GM21786 (cell line): ENCODE data around the gene PDZD4.

Experiments
- ATAC-seq: cut with Tn5 transposase; IDR thresholded peaks from one replicate; pipeline ENCODE4 v1.9.1; 2021; ENCODE audit not compliant: unreplicated experiment

Gene PDZD4, protein sequence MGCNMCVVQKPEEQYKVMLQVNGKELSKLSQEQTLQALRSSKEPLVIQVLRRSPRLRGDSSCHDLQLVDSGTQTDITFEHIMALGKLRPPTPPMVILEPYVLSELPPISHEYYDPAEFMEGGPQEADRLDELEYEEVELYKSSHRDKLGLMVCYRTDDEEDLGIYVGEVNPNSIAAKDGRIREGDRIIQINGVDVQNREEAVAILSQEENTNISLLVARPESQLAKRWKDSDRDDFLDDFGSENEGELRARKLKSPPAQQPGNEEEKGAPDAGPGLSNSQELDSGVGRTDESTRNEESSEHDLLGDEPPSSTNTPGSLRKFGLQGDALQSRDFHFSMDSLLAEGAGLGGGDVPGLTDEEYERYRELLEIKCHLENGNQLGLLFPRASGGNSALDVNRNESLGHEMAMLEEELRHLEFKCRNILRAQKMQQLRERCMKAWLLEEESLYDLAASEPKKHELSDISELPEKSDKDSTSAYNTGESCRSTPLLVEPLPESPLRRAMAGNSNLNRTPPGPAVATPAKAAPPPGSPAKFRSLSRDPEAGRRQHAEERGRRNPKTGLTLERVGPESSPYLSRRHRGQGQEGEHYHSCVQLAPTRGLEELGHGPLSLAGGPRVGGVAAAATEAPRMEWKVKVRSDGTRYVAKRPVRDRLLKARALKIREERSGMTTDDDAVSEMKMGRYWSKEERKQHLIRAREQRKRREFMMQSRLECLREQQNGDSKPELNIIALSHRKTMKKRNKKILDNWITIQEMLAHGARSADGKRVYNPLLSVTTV

DNA sequence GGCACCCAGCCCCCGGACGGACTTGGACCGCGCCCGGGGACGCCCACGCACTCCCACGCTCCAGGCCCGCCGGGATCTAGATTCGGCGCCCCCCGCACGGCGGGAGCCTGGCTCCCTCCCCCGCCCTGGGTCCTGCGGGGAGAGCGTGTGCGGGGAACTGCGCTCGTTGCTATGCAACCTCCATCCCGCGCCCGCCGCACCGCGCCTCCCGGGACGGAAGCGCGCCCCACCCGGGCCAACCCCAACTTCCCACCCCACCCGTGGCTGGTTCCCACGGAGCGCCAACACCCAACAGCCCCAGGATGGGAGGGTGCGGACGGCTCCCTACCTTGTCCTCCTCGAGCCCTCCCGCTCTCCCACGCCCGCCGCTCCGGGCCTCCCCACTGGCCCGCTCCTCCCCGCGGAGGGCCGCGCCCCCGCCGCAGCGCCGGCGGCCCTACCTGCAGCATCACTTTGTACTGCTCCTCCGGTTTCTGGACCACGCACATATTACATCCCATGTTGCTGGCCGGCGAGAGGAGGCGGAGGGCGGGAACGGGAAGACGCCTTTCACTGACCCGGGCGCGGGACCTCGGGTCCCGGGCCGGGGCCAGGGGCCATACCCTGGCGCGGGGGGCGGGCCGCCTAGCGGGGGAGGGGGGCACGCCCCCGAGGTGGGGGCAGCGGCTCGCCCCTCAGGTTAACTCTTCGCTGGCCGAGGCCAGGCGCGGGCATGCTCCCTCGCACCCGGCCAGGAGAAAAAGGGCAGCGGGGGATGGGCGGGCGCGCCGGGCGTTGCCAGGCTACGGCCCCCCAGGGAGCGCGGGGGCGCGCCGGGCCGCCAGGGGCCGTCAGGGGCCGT, at the start of gene PDZD4:
PDZD4 (minus strand) TSS at position 746 of the 841 bp plus-strand sequence; CDS start at position 500, 246 bp downstream.
- ATAC-seq = no peak

DNA sequence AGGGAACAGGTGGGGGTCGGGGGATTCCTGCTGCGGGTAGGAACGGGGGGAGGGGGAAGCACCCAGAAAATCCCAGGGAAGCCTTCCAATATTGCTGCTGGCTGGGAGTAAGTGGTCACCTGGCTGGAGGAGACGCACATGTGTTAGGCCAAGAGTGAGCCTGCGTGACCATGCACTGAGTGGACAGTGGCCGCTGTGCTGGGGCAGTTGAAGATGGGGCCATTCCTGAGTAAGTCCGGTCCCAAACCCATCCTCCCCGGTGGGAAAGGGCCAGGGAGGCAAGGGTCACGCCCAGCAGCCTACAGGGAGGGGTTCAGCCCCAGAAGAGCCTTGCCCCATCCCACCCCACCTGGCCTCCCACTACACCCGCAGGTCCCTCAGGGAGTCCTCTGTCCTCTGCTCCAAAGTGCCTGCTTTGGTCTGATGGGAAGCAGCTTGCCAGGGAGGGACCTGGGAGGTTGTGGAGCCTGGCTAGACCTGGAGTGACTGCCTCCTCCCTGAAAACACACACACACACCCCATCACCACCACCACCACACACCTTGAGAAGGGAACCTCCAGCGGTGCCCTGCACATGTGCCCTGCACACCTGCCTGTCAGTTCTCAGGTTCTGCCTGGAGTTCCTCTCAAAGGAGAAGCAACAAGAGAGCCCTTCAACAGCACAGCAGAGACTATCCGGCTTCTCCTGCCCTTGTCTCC, 49.5 kb upstream of the PDZD4 start:
- no peak for ATAC-seq

DNA sequence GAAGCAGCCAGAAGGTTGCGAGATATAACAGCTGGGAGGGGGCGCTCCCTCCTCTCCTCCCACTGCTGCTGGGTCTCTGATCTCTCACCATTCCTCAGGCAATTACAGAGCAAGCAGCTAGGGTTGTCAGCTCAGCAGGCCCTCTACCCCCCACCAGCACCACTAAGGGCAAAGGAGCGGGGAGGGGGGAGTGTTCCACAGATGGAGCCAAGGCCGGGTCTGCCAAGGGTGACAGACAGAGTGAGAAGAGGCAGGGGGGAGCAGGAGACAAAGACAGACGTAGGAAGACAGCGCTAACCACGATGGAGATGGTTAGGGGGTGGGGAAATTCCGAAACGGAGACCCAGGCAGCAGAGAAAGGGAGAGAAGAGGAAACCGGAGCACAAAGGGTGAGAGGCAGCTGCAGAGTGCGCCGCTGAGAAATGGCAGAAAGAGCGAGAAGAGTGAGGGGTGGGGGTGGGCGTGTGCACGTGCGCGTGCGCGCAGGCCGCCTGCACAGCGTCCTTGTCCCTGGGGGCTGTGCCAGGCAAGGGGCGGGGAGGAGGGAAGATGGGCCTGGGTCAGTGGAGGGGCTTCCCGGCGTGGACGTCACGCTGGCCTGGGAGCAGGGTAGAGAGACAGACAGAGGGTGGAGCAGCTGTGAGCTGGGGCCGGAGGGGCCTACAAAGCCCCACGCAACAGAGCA, 48.8 kb upstream of the PDZD4 start:
- ATAC-seq = no peak

DNA sequence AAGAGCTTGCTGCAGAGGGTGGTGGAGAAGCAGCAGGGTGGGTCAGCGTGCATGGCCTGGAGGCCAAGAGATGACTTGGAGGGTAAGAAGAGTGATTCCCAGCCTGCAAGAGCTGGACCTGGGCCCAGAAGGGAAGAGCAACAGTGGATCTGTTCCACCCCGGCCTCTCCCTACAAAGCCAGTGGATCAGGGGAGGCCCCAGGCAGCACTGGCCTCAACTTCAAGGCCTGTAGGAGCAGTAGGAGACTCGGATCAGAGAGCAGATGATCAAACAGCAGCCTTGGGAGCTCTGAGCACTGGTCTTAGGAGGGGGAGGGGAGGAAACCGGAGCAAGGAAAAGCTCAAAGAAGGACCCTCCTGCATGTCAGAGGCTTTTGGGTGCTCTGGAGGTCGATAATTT, 48.0 kb upstream of the PDZD4 start:
- ATAC-seq = no peak

DNA sequence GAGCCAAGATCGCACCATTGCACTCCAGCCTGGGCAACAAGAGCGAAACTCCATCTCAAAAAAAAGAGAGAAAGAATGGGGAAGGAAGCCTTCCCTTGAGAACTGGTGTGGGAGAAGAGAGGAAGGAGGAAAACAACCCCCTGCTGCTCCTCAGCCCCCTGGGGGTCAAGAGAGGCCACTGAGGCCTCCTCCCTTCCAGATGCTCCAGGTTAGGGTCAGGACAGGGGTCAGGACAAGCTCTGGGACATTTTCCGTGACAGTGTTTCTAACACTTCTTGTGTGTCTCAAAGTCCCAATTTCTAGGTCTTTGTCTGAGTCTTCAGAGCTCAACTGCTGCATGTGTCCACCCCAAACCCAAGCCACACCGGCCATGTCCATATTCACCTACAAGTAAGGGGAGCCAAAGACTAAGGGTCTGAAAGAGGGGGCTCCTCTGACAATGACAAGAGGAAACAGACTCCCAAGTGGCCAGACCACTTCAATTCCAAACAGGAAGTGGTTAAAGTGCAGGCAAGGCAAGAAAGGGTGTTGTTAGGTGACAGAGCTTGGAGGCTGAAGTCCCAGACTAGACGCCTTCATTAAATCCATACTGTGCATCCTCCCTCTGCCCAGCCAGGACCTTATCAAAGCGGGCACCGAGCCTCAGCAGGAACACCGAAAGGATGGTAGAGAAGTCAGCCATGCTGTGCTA, 47.4 kb upstream of the PDZD4 start:
- ATAC-seq = no peak

DNA sequence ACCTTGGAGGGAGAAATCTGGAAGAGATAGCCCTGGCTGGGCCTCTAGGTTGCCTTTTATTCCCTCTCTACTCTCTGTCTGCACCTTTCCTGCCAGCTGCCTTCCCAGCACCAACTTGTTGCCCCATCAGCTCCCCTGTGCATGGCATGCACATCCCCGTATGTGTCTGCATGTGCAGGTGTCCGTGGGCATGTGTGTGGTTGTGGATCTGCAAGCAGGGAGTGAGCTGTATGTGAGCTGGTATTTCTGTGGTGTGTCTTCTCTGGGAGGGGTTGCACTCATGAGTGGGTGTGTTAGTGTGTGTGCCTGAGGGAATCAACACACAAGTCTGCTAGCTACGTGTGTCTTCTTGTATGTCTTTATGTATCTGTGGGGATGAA, 45.8 kb upstream of the PDZD4 start:
- ATAC-seq = no peak

DNA sequence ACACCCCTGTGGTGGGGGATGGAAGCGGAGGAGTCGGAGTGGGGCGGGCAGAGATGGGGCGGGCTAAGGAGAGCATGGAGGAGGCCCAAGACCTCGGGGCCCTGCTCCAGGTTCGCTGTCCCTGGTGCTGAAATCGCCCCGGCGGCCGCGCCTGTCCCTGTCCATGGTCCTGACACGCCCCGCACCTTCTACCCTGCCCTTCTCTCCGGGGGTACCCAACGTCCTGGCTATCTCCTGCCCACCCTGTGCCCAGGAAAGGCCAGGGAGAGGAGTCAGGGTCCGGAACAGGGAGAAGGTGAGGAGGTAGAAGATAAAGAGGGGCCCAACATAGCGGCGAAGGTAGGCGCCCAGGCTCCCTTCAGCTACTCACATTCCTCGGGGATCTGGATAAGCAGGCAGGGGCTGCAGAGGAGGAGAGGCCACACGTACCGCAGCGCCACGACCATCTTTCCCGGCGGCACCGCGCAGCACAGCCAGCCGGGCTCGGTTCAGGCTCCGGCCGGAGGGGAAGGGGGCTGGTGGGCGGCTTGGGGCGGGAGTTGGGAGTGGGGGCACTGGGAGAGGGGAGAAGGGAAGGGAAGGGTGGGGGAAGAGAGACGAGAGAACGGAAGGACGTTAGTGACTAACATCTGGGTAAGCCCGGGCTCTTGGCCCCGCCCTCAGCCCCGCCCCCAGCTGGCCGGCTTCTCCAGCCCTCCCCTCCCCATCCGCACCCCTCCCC, 45.2 kb upstream of the PDZD4 start:
- ATAC-seq = no peak

DNA sequence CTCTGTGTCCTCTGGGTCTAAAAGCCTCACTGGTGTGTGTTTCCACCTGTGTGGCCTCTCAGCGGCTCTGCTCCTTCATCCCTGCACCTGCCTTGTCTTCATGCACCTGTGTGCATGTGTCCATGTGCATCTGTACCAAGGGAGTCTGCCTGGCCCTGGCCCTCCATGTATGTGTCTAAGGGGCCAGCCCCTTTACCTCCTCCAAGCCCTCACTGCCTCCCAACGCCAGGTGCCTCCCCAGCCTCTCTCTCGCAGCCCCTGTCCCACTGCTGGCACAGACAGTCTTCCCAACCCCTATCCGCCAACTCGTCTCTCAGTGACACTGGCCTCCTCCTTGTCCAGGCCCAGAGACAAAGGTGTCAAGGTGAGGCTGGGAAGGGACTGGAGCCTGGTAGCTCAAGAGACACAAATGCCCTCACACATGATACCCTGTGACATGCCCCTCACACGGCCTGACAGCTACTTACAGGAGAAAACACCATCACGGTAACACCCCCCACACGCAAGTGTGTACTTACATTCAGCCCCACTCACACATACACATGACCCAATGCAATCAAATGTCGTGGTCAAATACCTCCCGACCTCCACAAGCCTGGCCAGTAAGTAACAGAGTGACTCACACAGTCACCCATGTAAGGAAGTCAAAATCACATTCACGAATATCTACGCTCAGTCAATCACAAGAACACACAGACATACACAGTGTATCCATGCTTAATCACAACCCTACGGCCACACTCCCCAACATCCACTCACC, 44.2 kb upstream of the PDZD4 start:
- no peak for ATAC-seq

DNA sequence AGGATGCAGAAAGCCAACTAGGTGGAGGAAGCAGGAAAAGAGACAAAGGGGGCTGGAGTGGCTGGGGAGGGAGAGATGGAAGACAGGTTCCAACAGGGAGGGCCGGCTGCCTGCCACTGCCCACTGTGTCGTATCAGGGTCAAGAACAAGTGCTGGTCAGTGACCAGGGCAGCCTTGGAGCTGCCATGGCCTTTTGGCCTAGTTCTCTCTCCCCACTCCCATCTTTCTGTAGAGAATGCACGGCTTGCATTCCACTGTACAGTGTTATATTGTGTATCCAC, 43.7 kb upstream of the PDZD4 start:
- no peak for ATAC-seq

DNA sequence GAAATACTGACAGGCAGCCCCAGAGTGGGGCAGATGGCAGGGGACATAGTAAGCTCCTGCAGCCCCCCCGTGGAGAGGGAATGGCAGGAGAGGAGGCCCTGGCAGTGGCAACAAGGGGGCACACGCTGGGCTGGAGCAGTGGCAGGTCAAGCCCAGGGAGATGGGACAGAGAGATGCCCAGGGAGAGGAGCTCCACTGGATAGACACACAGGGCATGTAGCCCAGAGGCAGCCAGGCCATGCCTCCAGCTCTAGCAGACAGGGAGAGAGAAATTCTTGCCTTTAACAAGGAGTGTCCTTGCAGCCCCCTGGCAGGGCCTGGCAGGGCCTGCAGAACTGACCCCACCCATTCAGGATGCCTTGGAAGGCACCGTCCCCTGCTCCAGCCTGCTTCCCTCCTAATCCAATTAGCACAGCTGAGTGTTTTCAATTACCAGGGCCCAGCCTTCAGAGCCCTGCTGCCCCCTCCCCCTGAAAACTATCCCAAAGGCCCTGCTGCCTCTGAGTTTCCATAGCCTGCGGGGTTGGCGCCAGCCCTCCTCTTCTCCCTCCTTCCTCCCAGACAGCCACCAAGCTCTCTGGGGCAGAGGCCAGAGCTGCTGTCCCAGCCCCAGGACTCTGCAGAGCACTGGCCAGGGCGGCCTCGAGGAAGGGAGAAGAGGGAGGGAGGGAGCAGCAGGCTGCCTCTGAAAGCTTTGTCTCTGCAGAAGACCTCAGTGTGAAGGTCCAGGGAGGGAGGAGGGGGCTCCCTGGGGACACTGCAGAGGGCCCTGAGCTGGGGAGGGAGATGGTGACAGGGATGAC, 43.1 kb upstream of the PDZD4 start:
- ATAC-seq = no peak

DNA sequence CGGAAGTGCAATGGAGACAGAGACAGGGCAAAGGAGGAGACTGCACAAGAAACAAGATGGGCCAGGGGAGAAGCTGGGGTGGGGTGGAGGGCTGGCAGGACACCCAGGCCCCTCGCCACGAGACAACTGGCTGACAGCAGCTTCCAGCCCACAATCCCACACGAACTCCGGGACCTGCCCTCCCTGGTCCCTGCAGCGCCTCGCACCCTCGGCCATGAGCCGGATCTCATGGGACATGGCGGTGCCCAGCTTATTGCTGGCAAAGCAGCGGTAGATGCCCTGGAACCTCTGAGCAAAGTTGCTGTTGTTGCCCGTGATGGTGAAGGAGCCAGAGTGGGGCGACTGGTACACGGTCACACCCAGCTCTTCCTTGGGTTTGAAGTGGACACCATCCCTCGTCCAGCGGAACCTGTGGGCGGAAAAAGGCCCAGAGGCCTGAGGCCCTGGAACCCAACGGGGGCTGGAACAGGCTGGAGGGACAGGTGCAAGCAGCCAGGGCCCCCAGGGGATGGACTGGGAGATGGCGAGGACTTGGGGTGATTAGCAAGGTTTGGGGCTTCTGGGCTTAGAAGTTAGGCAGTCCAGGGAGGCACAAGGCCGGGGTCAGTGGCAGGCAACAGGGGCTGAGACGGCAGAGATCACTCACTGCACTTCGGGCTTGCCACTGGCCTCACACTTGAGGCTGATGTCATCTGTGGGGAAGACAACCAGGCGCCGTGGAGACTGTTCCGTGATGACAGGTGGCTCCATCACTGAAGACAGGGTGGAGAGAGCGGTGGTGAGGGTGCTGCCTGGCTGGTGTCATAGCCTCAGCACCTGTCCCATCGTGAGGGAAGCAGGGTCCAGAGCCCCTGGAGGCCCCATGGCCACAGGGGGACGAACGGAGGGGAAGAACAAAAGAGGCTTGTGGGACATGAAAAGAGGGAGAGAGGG, 41.9 kb upstream of the PDZD4 start:
- no peak for ATAC-seq

DNA sequence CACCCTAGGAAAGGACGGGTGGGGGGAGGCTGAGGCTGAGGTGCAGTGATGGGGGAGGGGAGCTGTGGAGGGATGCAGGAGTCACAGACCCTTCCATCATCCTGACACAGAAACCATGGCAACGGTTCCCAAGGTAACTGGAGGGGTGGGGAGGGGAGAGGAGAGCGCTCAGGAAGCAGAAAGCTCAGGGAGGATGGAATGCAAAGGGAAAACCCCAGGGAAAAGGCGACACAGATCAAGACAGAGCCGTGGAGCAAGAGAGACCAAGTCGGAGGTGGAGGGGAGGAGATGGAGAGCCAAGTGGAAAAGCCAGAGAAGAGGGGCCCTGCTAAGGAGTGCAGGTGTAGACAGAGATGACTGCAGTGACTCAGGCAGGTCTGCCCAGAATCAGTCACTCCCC, 41.1 kb upstream of the PDZD4 start:
- no peak for ATAC-seq

DNA sequence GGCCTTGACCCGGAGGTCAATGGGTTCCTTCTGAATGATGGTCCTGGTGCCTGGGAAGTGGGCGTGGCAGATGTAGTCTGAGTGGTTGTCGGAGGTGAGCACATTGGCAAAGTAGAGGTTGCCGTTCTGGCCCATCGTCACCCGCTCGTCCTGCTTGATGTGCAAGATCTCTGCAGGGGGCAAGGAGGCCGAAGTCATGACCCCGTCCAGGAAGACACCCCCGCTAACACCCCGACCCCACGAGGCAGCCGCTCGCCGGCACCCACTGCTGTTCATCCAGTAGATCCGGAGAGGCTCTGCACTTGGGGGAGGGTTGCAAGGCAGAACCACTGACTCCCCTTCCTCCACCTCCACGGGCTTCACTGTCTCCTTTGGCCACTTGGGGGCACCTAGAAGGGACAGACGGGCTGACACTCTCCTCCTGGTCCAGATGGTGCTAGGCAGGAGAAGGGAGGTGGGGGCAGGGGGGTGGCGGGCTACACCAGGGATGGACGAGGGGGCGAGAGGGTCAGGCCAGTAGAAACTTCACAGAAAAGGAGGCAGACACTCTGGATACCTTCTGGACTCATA, 40.5 kb upstream of the PDZD4 start:
- ATAC-seq = no peak

DNA sequence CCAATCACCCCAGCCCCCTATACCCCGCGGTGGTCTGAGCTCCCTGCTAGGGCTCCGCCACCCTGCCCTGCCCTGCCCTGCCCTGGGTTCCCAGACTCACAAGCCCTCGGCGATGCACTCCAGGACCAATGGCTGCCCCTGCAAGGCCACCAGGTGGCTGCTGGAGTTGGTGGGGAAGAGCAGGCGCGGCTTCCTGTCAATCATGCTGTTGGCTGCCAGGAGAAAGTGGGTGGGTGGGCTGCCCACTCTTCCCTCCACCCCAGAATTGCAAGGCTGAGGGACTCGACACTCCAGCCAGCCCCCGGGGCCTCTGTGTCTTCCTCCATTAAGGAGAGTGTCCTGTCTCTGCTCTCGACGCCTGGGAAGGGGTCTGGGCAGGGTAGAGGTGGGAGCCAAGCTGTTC, 39.9 kb upstream of the PDZD4 start:
- no peak for ATAC-seq

DNA sequence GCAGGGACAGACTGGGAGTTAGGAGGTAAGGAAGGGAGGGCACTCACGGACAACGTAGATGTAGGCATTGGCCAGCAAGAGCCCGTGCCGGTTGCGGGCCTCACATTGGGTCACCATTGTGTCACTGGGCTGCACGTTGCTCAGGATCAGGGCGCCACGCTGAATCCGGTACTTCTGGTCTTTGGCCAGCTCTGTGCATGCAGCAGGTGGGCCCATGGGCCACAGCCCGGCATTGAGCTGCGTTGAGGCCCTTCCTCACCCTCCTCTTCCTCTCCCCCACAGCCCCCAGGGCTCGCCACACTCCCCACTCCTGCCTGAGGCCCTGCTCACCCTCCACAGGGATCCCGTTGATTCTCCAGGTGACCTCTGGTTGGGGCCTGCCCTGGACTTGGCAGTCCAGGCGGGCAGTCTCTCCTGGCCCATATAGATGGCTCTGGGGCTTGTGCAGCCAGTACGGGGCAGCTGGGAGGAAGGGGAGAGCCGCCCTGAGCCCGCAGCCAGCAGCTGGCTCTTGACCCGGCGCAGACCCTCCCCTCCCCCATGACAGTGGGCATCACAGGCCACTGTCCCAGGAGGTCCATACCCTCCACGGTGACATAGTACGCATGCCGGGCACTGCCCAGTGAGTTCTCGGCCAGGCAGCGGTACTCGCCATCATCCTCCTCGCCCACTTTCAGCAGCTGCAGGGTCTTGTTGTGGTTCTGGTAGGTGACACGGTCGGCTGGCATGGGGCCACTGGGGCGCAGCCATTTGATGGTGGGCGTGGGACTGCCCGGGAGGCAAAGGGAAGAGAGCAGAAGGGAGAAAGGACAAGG, 39.3 kb upstream of the PDZD4 start:
- ATAC-seq = no peak
